ENCODE data around the gene ENTHD1.

ENTHD1 gene

GRCh38 chr22:39712081-39712480, 181.5 kb downstream of the ENTHD1 start:
- H3K36me3 ChIP-seq (replicated peaks; ENCODE audit: low read depth, low read length): no peaks in the 10 kb centered on the region
- H2AFZ ChIP-seq (ENCODE audit: low read depth, low read length): no peak overlapping the region
- H3K9me3 ChIP-seq (ENCODE audit: insufficient read depth, low read length): no peaks in the 10 kb centered on the region
- H3K79me2 ChIP-seq (ENCODE audit: low read length): no peaks in the 10 kb centered on the region
- no peak overlapping the region for H3K27ac ChIP-seq (ENCODE audit: low read length)
- H3K4me2 ChIP-seq (ENCODE audit: low read length): no peak overlapping the region
- no peaks in the 10 kb centered on the region for H3K4me1 ChIP-seq (ENCODE audit: low read length)
- H3K27me3 ChIP-seq (ENCODE audit: low read depth, low read length): peaks cover 24% of the 10 kb centered on the region
- H3K9ac ChIP-seq (ENCODE audit: low read length): no peak overlapping the region
- no peak overlapping the region for H3K4me3 ChIP-seq (ENCODE audit: low read length)
- TF ChIP-seq CTCF (IDR thresholded peaks at IDR 0.05; ENCODE audit: low read depth, low read length) (no peak), EZH2phosphoT487 (IDR thresholded peaks at IDR 0.05; ENCODE audit: low read depth) (no peak)
- no peaks in the 10 kb centered on the region for H4K20me1 ChIP-seq (ENCODE audit: insufficient read depth, low read length)

- no peaks in the 10 kb centered on the region for H3K4me1 ChIP-seq (ENCODE audit: low read length)
Measured at GRCh38 chr22:39710380-39711150, 183.0 kb downstream of the ENTHD1 start.

GRCh38 chr22:39707816-39708215, 185.7 kb downstream of the ENTHD1 start:
- Histone ChIP-seq H2AFZ (ENCODE audit: low read depth, low read length) (no peak overlapping the region), H3K4me3 (ENCODE audit: low read length) (no peak overlapping the region), H4K20me1 (ENCODE audit: insufficient read depth, low read length) (no peaks in the 10 kb centered on the region), H3K9me3 (ENCODE audit: insufficient read depth, low read length) (no peaks in the 10 kb centered on the region), H3K9ac (ENCODE audit: low read length) (no peak overlapping the region), H3K27me3 (ENCODE audit: low read depth, low read length) (peaks cover 26% of the 10 kb centered on the region), H3K79me2 (ENCODE audit: low read length) (no peaks in the 10 kb centered on the region), H3K36me3 (replicated peaks; ENCODE audit: low read depth, low read length) (no peaks in the 10 kb centered on the region), H3K27ac (ENCODE audit: low read length) (no peak overlapping the region), H3K4me2 (ENCODE audit: low read length) (no peak overlapping the region), H3K4me1 (ENCODE audit: low read length) (no peaks in the 10 kb centered on the region)
- TF ChIP-seq CTCF (IDR thresholded peaks at IDR 0.05; ENCODE audit: low read depth, low read length) (no peak), EZH2phosphoT487 (IDR thresholded peaks at IDR 0.05; ENCODE audit: low read depth) (no peak)

More at GRCh38 chr22:39710380-39711150, 183.0 kb downstream of the ENTHD1 start:
- Histone ChIP-seq H3K79me2 (ENCODE audit: low read length) (no peaks in the 10 kb centered on the region), H3K27me3 (ENCODE audit: low read depth, low read length) (peaks cover 24% of the 10 kb centered on the region), H2AFZ (ENCODE audit: low read depth, low read length) (no peak overlapping the region), H3K9me3 (ENCODE audit: insufficient read depth, low read length) (no peaks in the 10 kb centered on the region), H3K4me2 (ENCODE audit: low read length) (no peak overlapping the region), H3K4me3 (ENCODE audit: low read length) (no peak overlapping the region), H3K9ac (ENCODE audit: low read length) (no peak overlapping the region), H4K20me1 (ENCODE audit: insufficient read depth, low read length) (no peaks in the 10 kb centered on the region), H3K36me3 (replicated peaks; ENCODE audit: low read depth, low read length) (no peaks in the 10 kb centered on the region), H3K27ac (ENCODE audit: low read length) (no peak overlapping the region)
- TF ChIP-seq EZH2phosphoT487 (IDR thresholded peaks at IDR 0.05; ENCODE audit: low read depth) (no peak), CTCF (IDR thresholded peaks at IDR 0.05; ENCODE audit: low read depth, low read length) (no peak)

- no peak overlapping the region for H2AFZ ChIP-seq (ENCODE audit: low read depth, low read length)
- no peaks in the 10 kb centered on the region for H3K9me3 ChIP-seq (ENCODE audit: insufficient read depth, low read length)
- peaks cover 28% of the 10 kb centered on the region for H3K27me3 ChIP-seq (ENCODE audit: low read depth, low read length)
- H3K4me1 ChIP-seq (ENCODE audit: low read length): no peaks in the 10 kb centered on the region
- H3K79me2 ChIP-seq (ENCODE audit: low read length): no peaks in the 10 kb centered on the region
- H3K9ac ChIP-seq (ENCODE audit: low read length): no peak overlapping the region
- H3K4me3 ChIP-seq (ENCODE audit: low read length): no peak overlapping the region
- TF ChIP-seq EZH2phosphoT487 (IDR thresholded peaks at IDR 0.05; ENCODE audit: low read depth): no peak
- no peak for TF ChIP-seq CTCF (IDR thresholded peaks at IDR 0.05; ENCODE audit: low read depth, low read length)
- no peak overlapping the region for H3K27ac ChIP-seq (ENCODE audit: low read length)
- H3K4me2 ChIP-seq (ENCODE audit: low read length): no peak overlapping the region
- H4K20me1 ChIP-seq (ENCODE audit: insufficient read depth, low read length): no peaks in the 10 kb centered on the region
- no peaks in the 10 kb centered on the region for H3K36me3 ChIP-seq (replicated peaks; ENCODE audit: low read depth, low read length)
Measured at GRCh38 chr22:39707351-39707750, 186.2 kb downstream of the ENTHD1 start.

Measured in OCI-LY3 (cell line).